ENCODE results near the gene ADD3. TPM values are rescaled to one million over a fixed set of nuclear protein-coding genes. Genes with fewer than 3 reads are reported as not detected.

ADD3 gene
- total and polyA plus RNA-seq, 9 donors, result 79.8 to 135 (median 93.6) TPM

GRCh38 chr10:110033701-110034235 is 26.0 kb downstream of the ADD3 start:
- no peaks in the 10 kb centered on the region for H3K36me3 ChIP-seq (ENCODE audit: control insufficient read depth, insufficient read depth, low read length)
- no peaks in the 10 kb centered on the region for H3K27me3 ChIP-seq (ENCODE audit: control insufficient read depth, insufficient read depth, low read length)
- no peak overlapping the region for H3K4me3 ChIP-seq (ENCODE audit: low read length)
- no peak overlapping the region for H3K27ac ChIP-seq (ENCODE audit: low read length)
- WGBS (ENCODE audit: insufficient coverage), result no CpG with 5 or more reads among the region's 2 CpGs
- H3K9me3 ChIP-seq (replicated peaks; ENCODE audit: control insufficient read depth, low read depth, low read length), result peaks cover 3% of the 10 kb centered on the region
- H3K4me1 ChIP-seq (ENCODE audit: control insufficient read depth, insufficient read depth, low read length), result peaks cover 6% of the 10 kb centered on the region
- no peak for DNase-seq

GRCh38 chr10:110034596-110034995 is 26.8 kb downstream of the ADD3 start:
- WGBS (ENCODE audit: insufficient coverage), result no CpG with 5 or more reads among the region's 2 CpGs
- H3K9me3 ChIP-seq (replicated peaks; ENCODE audit: control insufficient read depth, low read depth, low read length), result peaks cover 3% of the 10 kb centered on the region
- H3K4me3 ChIP-seq (ENCODE audit: low read length), result no peak overlapping the region
- DNase-seq, result no peak
- no peaks in the 10 kb centered on the region for H3K36me3 ChIP-seq (ENCODE audit: control insufficient read depth, insufficient read depth, low read length)
- no peak overlapping the region for H3K27ac ChIP-seq (ENCODE audit: low read length)
- no peaks in the 10 kb centered on the region for H3K27me3 ChIP-seq (ENCODE audit: control insufficient read depth, insufficient read depth, low read length)
- H3K4me1 ChIP-seq (ENCODE audit: control insufficient read depth, insufficient read depth, low read length), result peaks cover 6% of the 10 kb centered on the region

GRCh38 chr10:110035070-110035921 is 27.5 kb downstream of the ADD3 start:
- no peaks in the 10 kb centered on the region for H3K36me3 ChIP-seq (ENCODE audit: control insufficient read depth, insufficient read depth, low read length)
- no peak overlapping the region for H3K4me3 ChIP-seq (ENCODE audit: low read length)
- peaks cover 6% of the 10 kb centered on the region for H3K4me1 ChIP-seq (ENCODE audit: control insufficient read depth, insufficient read depth, low read length)
- WGBS (ENCODE audit: insufficient coverage), result 100% methylated on average over 3 of the region's 9 CpGs
- H3K27me3 ChIP-seq (ENCODE audit: control insufficient read depth, insufficient read depth, low read length), result no peaks in the 10 kb centered on the region
- no peak for DNase-seq
- H3K27ac ChIP-seq (ENCODE audit: low read length), result no peak overlapping the region
- peaks cover 3% of the 10 kb centered on the region for H3K9me3 ChIP-seq (replicated peaks; ENCODE audit: control insufficient read depth, low read depth, low read length)

- Histone ChIP-seq H3K9me3 (replicated peaks; ENCODE audit: control insufficient read depth, low read depth, low read length) (peaks cover 3% of the 10 kb centered on the region), H3K27ac (ENCODE audit: low read length) (peak overlapping the region; percentile 80), H3K36me3 (ENCODE audit: control insufficient read depth, insufficient read depth, low read length) (no peaks in the 10 kb centered on the region), H3K27me3 (ENCODE audit: control insufficient read depth, insufficient read depth, low read length) (no peaks in the 10 kb centered on the region), H3K4me3 (ENCODE audit: low read length) (no peak overlapping the region), H3K4me1 (ENCODE audit: control insufficient read depth, insufficient read depth, low read length) (peaks cover 6% of the 10 kb centered on the region)
- WGBS (ENCODE audit: insufficient coverage), result 100% methylated on average over 1 of the region's 3 CpGs
- no peak for DNase-seq
These were observed 28.9 kb downstream of the ADD3 start for GRCh38 chr10:110036640-110037039.

GRCh38 chr10:110039254-110039653 is 31.5 kb downstream of the ADD3 start:
- Histone ChIP-seq H3K4me1 (ENCODE audit: control insufficient read depth, insufficient read depth, low read length) (peaks cover 4% of the 10 kb centered on the region), H3K4me3 (ENCODE audit: low read length) (no peak overlapping the region), H3K27ac (ENCODE audit: low read length) (no peak overlapping the region)

GRCh38 chr10:110040108-110040507 is 32.3 kb downstream of the ADD3 start:
- Histone ChIP-seq H3K36me3 (ENCODE audit: control insufficient read depth, insufficient read depth, low read length) (no peaks in the 10 kb centered on the region), H3K27ac (ENCODE audit: low read length) (no peak overlapping the region), H3K27me3 (ENCODE audit: control insufficient read depth, insufficient read depth, low read length) (no peaks in the 10 kb centered on the region), H3K4me1 (ENCODE audit: control insufficient read depth, insufficient read depth, low read length) (peaks cover 4% of the 10 kb centered on the region), H3K9me3 (replicated peaks; ENCODE audit: control insufficient read depth, low read depth, low read length) (peaks cover 3% of the 10 kb centered on the region), H3K4me3 (ENCODE audit: low read length) (no peak overlapping the region)
- no peak for DNase-seq
- WGBS (ENCODE audit: insufficient coverage), result no CpG with 5 or more reads among the region's 1 CpG

More at GRCh38 chr10:110039254-110039653, 31.5 kb downstream of the ADD3 start:
- Histone ChIP-seq H3K9me3 (replicated peaks; ENCODE audit: control insufficient read depth, low read depth, low read length) (peaks cover 3% of the 10 kb centered on the region), H3K36me3 (ENCODE audit: control insufficient read depth, insufficient read depth, low read length) (no peaks in the 10 kb centered on the region), H3K27me3 (ENCODE audit: control insufficient read depth, insufficient read depth, low read length) (no peaks in the 10 kb centered on the region)
- no peak for DNase-seq

GRCh38 chr10:110040767-110041478 is 33.1 kb downstream of the ADD3 start:
- no peaks in the 10 kb centered on the region for H3K27me3 ChIP-seq (ENCODE audit: control insufficient read depth, insufficient read depth, low read length)
- peaks cover 2% of the 10 kb centered on the region for H3K4me1 ChIP-seq (ENCODE audit: control insufficient read depth, insufficient read depth, low read length)
- DNase-seq, result no peak
- H3K4me3 ChIP-seq (ENCODE audit: low read length), result no peak overlapping the region
- H3K9me3 ChIP-seq (replicated peaks; ENCODE audit: control insufficient read depth, low read depth, low read length), result no peaks in the 10 kb centered on the region
- H3K27ac ChIP-seq (ENCODE audit: low read length), result no peak overlapping the region
- 75% methylated on average over 1 of the region's 9 CpGs for WGBS (ENCODE audit: insufficient coverage)
- no peaks in the 10 kb centered on the region for H3K36me3 ChIP-seq (ENCODE audit: control insufficient read depth, insufficient read depth, low read length)

GRCh38 chr10:110041479-110041829 is 33.7 kb downstream of the ADD3 start:
- WGBS (ENCODE audit: insufficient coverage), result no CpG with 5 or more reads among the region's 3 CpGs
- Histone ChIP-seq H3K9me3 (replicated peaks; ENCODE audit: control insufficient read depth, low read depth, low read length) (no peaks in the 10 kb centered on the region), H3K36me3 (ENCODE audit: control insufficient read depth, insufficient read depth, low read length) (no peaks in the 10 kb centered on the region), H3K4me3 (ENCODE audit: low read length) (no peak overlapping the region), H3K27me3 (ENCODE audit: control insufficient read depth, insufficient read depth, low read length) (no peaks in the 10 kb centered on the region), H3K4me1 (ENCODE audit: control insufficient read depth, insufficient read depth, low read length) (peaks cover 2% of the 10 kb centered on the region), H3K27ac (ENCODE audit: low read length) (no peak overlapping the region)
- no peak for DNase-seq

- WGBS (ENCODE audit: insufficient coverage), result no CpG with 5 or more reads among the region's 3 CpGs
- Histone ChIP-seq H3K27ac (ENCODE audit: low read length) (no peak overlapping the region), H3K27me3 (ENCODE audit: control insufficient read depth, insufficient read depth, low read length) (no peaks in the 10 kb centered on the region), H3K4me1 (ENCODE audit: control insufficient read depth, insufficient read depth, low read length) (no peaks in the 10 kb centered on the region), H3K36me3 (ENCODE audit: control insufficient read depth, insufficient read depth, low read length) (no peaks in the 10 kb centered on the region), H3K4me3 (ENCODE audit: low read length) (no peak overlapping the region), H3K9me3 (replicated peaks; ENCODE audit: control insufficient read depth, low read depth, low read length) (no peaks in the 10 kb centered on the region)
- no peak for DNase-seq
These were observed 34.4 kb downstream of the ADD3 start for GRCh38 chr10:110042181-110042580.

GRCh38 chr10:110042891-110043290 is 35.1 kb downstream of the ADD3 start:
- no peak overlapping the region for H3K4me3 ChIP-seq (ENCODE audit: low read length)
- 83% methylated on average over 1 of the region's 4 CpGs for whole genome bisulfite sequencing (ENCODE audit: insufficient coverage)
- H3K36me3 ChIP-seq (ENCODE audit: control insufficient read depth, insufficient read depth, low read length), result peaks cover 2% of the 10 kb centered on the region
- no peak for DNase-seq
- no peaks in the 10 kb centered on the region for H3K4me1 ChIP-seq (ENCODE audit: control insufficient read depth, insufficient read depth, low read length)
- H3K27me3 ChIP-seq (ENCODE audit: control insufficient read depth, insufficient read depth, low read length), result no peaks in the 10 kb centered on the region
- H3K9me3 ChIP-seq (replicated peaks; ENCODE audit: control insufficient read depth, low read depth, low read length), result peaks cover 1% of the 10 kb centered on the region
- no peak overlapping the region for H3K27ac ChIP-seq (ENCODE audit: low read length)
